Measurements from ENCODE around the gene TRAF2.
"Not testable (repeated sequence)": the region's sequence is repeated elsewhere in the genome, so short reads cannot be mapped to it uniquely, and the experiment has no call there.

The TRAF2 gene

GRCh38 chr9:136857581-136858412, 28.5 kb upstream of the TRAF2 start:
- no peak for DNase-seq (ENCODE audit: low read depth)

- DNase-seq (ENCODE audit: low read depth): no peak
These were observed 27.9 kb upstream of the TRAF2 start for GRCh38 chr9:136858452-136858843.

GRCh38 chr9:136858844-136859757, 27.2 kb upstream of the TRAF2 start:
- no peak for DNase-seq (ENCODE audit: low read depth)

GRCh38 chr9:136860529-136860928, 25.8 kb upstream of the TRAF2 start:
- DNase-seq (ENCODE audit: low read depth): no peak

GRCh38 chr9:136860933-136861873, 25.1 kb upstream of the TRAF2 start:
- no peak for DNase-seq (ENCODE audit: low read depth)

- DNase-seq (ENCODE audit: low read depth): no peak
These were observed 24.4 kb upstream of the TRAF2 start for GRCh38 chr9:136861874-136862457.

- no peak for DNase-seq (ENCODE audit: low read depth)
These were observed 23.3 kb upstream of the TRAF2 start for GRCh38 chr9:136862849-136863622.

- DNase-seq (ENCODE audit: low read depth): no peak
These were observed 22.6 kb upstream of the TRAF2 start for GRCh38 chr9:136863623-136864273.

- no peak for DNase-seq (ENCODE audit: low read depth)
These were observed 21.1 kb upstream of the TRAF2 start for GRCh38 chr9:136865041-136865767.

GRCh38 chr9:136865768-136866103, 20.6 kb upstream of the TRAF2 start:
- DNase-seq (ENCODE audit: low read depth): no peak

- DNase-seq (ENCODE audit: low read depth): not testable (repeated sequence)
These were observed 19.4 kb upstream of the TRAF2 start for GRCh38 chr9:136866898-136867421.

- DNase-seq (ENCODE audit: low read depth): no peak
These were observed 18.8 kb upstream of the TRAF2 start for GRCh38 chr9:136867480-136867879.

GRCh38 chr9:136867917-136868316, 18.4 kb upstream of the TRAF2 start:
- DNase-seq (ENCODE audit: low read depth): no peak

GRCh38 chr9:136868644-136869043, 17.7 kb upstream of the TRAF2 start:
- DNase-seq (ENCODE audit: low read depth): no peak

GRCh38 chr9:136869611-136870010, 16.7 kb upstream of the TRAF2 start:
- DNase-seq (ENCODE audit: low read depth): not testable (repeated sequence)

GRCh38 chr9:136875155-136875554, 11.2 kb upstream of the TRAF2 start:
- no peak for DNase-seq (ENCODE audit: low read depth)

- no peak for DNase-seq (ENCODE audit: low read depth)
These were observed 9.8 kb upstream of the TRAF2 start for GRCh38 chr9:136876476-136876875.

- DNase-seq (ENCODE audit: low read depth): no peak
These were observed 5.7 kb upstream of the TRAF2 start for GRCh38 chr9:136880651-136881050.

- DNase-seq (ENCODE audit: low read depth): no peak
These were observed 4.6 kb upstream of the TRAF2 start for GRCh38 chr9:136881691-136882108.
